NOMO-1 treated with dmso at 0.1 percent for 144 hours (cell line): ENCODE data around the gene DPEP3.
"Not testable (repeated sequence)": the region's sequence is repeated elsewhere in the genome, so short reads cannot be mapped to it uniquely, and the experiment has no call there.

Experiments
- DNase-seq: peaks from one replicate; lab custom pipeline; 2025; ENCODE audit not compliant: unreplicated experiment; lab: John Stamatoyannopoulos, UW

The DPEP3 gene, protein sequence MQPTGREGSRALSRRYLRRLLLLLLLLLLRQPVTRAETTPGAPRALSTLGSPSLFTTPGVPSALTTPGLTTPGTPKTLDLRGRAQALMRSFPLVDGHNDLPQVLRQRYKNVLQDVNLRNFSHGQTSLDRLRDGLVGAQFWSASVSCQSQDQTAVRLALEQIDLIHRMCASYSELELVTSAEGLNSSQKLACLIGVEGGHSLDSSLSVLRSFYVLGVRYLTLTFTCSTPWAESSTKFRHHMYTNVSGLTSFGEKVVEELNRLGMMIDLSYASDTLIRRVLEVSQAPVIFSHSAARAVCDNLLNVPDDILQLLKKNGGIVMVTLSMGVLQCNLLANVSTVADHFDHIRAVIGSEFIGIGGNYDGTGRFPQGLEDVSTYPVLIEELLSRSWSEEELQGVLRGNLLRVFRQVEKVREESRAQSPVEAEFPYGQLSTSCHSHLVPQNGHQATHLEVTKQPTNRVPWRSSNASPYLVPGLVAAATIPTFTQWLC

DNA sequence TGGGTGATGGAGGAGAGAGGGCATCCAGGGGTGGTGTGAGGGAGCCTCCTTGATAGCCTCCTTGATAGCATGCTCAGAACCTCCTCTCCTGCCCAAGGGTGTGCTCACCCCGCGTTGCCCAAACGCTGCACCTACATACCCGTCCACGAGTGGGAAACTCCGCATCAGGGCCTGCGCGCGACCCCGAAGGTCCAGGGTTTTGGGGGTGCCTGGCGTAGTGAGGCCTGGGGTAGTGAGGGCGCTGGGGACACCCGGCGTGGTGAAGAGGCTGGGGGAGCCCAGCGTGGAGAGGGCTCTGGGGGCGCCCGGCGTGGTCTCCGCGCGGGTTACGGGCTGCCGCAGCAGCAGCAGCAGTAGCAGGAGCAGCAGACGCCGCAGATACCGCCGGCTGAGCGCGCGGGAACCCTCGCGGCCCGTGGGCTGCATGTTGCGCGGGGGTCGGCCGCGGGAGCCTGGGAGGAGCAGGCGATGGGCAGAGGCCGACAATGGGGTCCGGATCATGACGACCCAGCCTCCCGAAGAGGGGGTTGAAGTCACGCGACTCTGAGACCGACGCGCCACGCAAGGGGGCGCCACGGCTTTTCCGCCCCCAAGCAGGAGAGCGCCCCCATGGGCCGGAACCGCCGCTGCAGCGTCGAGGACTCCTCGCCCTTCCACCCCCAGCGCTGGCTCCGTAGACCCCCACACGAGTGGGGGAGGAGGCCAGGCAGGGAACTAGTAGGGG, at the start of gene DPEP3:
TSS of gene DPEP3 (minus strand) at position 545 of the 724 bp plus-strand sequence. CDS start at position 426, 119 bp downstream.
- DNase-seq: peak; percentile 28

- DNase-seq: no peak
These were observed 48.7 kb upstream of the DPEP3 start for GRCh38 chr16:68028996-68029395.

GRCh38 chr16:68022728-68023537, 42.6 kb upstream of the DPEP3 start, which contains the start of the genes DDX28 and DUS2:
Gene DDX28 (minus strand): TSS chr16:68023232. CDS start chr16:68023202, 30 bp downstream.
Gene DUS2 (plus strand): TSS chr16:68023284. CDS start chr16:68038024, 14,740 bp downstream.
- peak; percentile 91 for DNase-seq

- DNase-seq: no peak
These were observed 42.0 kb upstream of the DPEP3 start for GRCh38 chr16:68022278-68022727.

DNA sequence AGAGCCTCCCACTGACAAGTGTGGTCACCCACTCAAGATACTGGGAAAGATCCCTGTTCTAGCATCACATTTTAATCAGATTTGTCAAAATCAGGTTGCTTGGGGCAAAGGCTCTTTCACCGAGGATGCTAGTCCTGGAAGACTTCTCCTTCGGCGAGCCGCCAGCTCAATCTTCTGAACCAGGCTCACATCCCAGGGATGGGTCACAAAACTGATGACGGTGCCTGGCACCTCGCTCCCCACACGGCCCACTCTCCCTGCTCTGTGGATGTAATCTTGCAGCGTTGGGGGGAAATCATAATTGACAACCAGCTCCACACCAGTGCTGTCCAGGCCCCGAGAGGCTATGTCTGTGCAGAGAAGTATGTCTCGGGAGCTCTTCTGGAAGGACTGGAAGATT, 41.2 kb upstream of the DPEP3 start:
- DNase-seq: no peak

GRCh38 chr16:68019167-68019680, 38.9 kb upstream of the DPEP3 start:
- no peak for DNase-seq

DNA sequence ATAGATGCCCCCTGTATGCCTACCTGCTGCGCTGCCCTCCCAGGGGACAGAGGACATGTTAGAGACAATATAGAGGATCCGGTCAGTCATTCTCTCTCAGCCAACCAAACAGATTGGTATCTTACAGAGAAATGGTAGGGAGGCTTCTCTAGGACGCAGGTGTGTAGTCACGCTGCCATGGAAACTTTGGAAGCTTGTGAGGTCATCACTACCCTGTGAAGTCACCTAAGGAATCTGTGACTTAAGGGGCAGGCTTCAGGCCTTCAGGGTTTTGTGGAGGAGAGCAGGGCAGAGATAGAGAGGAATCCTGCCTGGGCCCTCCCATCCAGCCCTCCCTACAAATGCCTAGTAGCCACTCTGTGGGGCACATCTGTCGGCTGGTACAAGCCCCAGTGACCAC, 35.4 kb upstream of the DPEP3 start, which contains the start of gene DPEP2NB:
TSS of gene DPEP2NB (minus strand) at position 231 of the 400 bp plus-strand sequence. CDS start at position 90, 141 bp downstream.
- DNase-seq: no peak

- peak; percentile 43 for DNase-seq
These were observed 33.1 kb upstream of the DPEP3 start for GRCh38 chr16:68013440-68013839.

DNA sequence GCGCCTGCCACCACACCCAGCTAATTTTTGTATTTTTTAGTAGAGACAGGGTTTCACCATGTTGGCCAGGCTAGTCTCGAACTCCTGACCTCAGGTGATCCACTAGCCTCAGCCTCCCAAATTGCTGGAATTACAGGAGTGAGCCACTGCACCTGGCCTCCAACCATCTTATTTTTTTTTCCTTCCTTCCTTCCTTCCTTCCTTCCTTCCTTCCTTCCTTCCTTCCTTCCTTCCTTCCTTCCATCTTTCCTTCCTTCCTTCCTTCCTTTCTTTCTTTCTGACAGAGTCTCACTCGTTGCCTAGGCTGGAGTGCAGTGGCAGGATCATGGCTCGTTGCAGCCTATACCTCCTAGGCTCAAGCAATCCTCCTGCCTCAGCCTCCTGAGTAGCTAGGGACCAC, 29.6 kb upstream of the DPEP3 start:
- DNase-seq: not testable (repeated sequence)

DNA sequence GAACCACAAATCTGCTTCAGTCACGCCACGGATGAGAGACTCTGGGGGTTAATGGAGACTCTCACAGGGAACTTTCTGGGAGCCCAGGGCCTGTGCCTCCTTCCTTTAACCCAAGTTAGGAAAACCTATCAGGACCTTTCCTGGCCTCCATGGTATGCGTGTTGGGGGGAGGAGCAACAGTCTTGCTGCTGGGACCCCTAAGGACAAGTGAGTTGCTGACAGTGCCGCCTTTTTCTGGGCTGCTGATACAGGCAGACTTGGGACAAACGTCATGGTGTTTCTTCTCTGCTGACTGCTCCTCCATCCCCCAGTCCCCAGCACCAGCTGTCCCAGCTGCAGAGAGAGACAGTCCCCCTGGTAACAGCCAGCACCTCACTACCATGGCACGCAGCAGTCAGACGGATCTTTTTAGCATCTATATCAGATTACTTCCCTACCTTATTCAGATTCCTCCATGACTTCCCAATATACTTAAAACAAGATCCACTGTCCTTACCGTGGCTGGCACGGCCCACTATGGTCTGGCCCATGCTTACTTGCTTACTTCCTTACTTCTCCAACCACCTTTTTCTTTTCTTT, 28.9 kb upstream of the DPEP3 start:
- DNase-seq: no peak

GRCh38 chr16:68005786-68006286, 25.5 kb upstream of the DPEP3 start:
- DNase-seq: peak; percentile 93

- no peak for DNase-seq
These were observed 24.9 kb upstream of the DPEP3 start for GRCh38 chr16:68005211-68005610.

- DNase-seq: no peak
These were observed 22.7 kb upstream of the DPEP3 start for GRCh38 chr16:68003031-68003430.

DNA sequence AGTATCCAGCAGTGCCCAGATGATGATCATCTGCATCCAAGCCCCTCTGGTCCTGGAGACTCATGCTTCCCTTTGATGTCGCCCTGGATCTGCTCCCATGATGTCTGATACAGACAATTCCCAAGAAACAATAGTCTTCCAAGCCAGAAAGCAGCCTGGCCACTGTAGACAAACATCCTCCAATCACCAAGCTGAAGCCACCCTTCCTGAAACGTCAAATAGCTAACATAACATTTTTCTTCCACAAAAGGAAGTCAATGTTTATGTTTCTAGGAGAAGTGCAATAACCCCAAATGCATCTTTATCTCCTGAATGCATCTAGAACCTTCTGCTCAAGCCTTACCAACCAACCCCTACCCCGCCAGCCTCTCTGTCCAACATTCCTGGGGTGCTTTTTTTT, 20.2 kb upstream of the DPEP3 start:
- no peak for DNase-seq

- peak; percentile 19 for DNase-seq
These were observed 19.7 kb upstream of the DPEP3 start for GRCh38 chr16:67999985-68000384.

GRCh38 chr16:67998779-67999688, 18.7 kb upstream of the DPEP3 start, which contains the start of gene DPEP2:
Gene DPEP2 (minus strand): TSS chr16:67999484. CDS start chr16:67993212, 6,272 bp downstream.
- peak; percentile 82 for DNase-seq

DNA sequence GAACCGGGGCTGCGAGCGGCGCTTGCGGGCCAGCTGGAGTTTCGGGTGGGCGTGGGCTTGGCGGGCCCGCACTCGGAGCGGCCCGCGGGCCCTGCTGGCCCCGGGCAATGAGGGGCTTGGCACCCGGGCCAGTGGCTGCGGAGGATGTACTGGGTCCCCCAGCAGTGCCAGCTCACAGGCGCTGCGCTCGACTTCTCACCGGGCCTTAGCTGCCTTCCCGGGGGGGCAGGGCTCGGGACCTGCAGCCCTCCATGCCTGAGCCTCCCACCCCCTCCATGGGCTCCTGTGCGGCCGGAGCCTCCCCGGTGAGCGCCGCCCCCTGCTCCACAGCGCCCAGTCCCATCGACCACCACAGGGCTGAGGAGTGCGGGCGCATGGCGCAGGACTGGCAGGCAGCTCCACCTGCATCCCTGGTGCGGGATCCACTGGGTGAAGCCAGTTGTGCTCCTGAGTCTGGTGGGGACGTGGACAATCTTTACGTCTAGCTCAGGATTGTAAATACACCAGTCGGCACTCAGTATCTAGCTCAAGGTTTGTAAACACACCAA, 18.0 kb upstream of the DPEP3 start:
- DNase-seq: not testable (repeated sequence)

DNA sequence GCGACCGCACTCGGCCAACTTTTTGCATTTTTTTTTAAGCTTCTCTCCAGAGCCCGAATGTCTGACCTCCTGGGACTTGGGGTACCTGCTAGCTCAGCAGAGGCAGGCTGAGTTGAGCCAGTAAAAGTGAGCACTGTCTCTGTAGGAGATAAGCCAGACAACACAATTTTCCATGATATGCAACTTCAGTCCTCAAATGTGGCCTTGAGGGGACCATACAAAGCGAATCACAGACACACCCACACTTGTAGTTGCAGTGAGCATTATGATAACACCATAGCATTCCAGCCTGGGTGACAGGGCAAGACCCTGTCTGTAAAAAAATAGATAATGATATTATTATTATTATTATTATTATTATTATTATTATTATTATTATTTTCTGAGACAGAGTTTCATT, 16.4 kb upstream of the DPEP3 start:
- no peak for DNase-seq
